SU-DHL-6 (cell line): ENCODE measurements around the gene RFK.

ENCODE experiments used
- EZH2phosphoT487 ChIP-seq: fragments of 200-600 bp; sonication (generic), shearing (Covaris generic); conservative IDR thresholded peaks from 2 replicates; pipeline ENCODE4 v1.6.1; 2018; ENCODE audit warnings: mild to moderate bottlenecking, antibody characterized with exemption, low read length, moderate library complexity, mixed read lengths
- TF ChIP-seq, protein P1 (sequence below): fragments of 200-600 bp; sonication (generic); IDR thresholded peaks from one replicate; pipeline ENCODE4 v1.5.1; 2017; ENCODE audit warnings: antibody characterized with exemption, mild to moderate bottlenecking, low read length, moderate library complexity; ENCODE audit not compliant: insufficient read depth, poor library complexity, severe bottlenecking

DNA sequence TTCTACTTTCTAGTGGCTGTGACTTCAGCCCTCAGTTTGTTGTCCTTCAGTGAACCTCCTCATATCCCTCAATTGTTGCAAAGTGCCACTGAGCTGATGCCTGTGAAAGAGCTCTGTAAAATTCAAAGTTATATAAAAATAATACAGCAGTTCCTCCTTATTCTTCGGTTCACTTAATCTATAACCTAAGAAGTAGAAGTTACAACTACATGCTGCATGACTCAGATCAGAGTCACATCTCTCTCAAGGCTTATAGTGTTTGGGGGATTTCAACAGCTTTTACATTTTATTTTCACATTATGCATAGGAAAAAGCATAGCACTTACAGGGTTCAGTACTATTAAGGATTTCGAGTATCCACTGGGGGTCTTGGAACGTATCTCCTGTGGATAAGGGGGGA, 39.6 kb upstream of the RFK start:
- TF ChIP-seq EZH2phosphoT487 = no peak
- TF ChIP-seq, protein P1, sequence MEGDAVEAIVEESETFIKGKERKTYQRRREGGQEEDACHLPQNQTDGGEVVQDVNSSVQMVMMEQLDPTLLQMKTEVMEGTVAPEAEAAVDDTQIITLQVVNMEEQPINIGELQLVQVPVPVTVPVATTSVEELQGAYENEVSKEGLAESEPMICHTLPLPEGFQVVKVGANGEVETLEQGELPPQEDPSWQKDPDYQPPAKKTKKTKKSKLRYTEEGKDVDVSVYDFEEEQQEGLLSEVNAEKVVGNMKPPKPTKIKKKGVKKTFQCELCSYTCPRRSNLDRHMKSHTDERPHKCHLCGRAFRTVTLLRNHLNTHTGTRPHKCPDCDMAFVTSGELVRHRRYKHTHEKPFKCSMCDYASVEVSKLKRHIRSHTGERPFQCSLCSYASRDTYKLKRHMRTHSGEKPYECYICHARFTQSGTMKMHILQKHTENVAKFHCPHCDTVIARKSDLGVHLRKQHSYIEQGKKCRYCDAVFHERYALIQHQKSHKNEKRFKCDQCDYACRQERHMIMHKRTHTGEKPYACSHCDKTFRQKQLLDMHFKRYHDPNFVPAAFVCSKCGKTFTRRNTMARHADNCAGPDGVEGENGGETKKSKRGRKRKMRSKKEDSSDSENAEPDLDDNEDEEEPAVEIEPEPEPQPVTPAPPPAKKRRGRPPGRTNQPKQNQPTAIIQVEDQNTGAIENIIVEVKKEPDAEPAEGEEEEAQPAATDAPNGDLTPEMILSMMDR = no peak
